ENCODE data around the gene STXBP4.

Gene STXBP4

DNA sequence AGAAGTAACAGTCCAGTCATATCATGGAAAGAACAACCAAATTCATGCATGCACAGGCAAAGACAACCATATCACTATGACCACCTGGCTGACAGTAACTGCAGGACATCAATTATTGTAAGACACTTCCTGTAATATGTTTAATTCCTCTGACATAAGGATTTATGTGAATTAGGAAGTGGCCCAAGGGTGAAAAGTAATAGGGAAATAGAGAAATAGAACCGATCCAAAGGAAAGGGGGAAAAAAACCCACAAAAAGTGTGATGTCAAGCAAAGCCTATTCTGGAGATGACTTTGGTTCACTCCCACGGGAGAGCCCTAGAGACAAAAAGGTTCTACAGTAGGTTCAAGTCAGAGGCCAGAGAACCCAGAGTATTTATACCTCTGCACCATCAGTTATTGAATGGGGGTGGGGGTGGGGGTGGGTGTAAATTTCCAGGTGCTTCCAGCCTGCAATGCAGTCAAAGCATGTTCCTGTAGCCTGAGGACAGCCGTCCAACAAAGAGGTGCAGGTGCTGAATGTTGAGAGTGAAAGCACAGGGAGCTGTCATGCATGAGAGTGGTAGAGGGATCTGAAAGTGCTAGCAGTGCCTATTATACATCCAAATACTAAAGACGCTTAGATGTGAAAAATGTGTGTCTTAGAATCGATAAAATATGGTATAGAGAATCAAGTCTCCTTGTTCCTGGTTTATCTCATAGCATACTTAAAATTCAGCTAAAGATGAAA is 200.6 kb downstream of the STXBP4 start:
- no peak overlapping the region for H3K9ac ChIP-seq (ENCODE audit: low read depth, low read length)
- no peaks in the 10 kb centered on the region for H3K4me1 ChIP-seq (ENCODE audit: insufficient read depth, low read length)
- no peaks in the 10 kb centered on the region for H3K36me3 ChIP-seq (ENCODE audit: insufficient read depth, low read length)
- no peaks in the 10 kb centered on the region for H3K9me3 ChIP-seq (ENCODE audit: control insufficient read depth, insufficient read depth, low read length)

DNA sequence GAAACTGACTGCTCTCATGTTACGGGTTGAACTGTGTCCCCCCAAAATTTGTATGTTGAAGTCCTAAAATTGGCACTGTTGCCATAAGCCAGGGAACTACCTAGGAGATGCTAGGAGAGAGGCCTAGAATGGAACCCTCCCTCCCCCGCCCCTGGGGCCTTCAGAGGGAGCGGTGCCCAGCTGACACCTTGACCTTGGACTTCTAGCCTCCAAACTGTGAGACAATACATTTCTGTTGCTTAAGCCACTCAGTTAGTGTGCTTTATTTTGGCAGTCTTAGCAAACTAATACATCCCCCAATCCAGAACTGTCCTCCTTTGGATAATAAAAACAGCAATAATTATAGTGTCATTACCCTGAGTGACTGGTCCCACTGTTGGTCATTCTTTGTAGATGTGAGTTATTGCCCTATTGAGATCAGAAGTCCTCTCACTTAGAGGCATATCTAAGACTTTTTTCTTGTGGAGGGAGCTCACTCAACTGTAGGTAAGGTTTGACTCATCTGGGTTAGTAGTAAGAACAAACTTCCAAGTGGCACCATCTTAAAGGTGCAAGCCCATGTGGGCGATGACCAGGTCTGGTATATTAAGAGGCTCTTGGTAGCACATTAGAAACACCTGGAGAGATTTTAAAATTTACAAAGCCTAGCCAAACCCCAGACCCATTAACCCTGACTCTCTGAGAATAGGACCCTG is 203.2 kb downstream of the STXBP4 start:
- H3K36me3 ChIP-seq (ENCODE audit: insufficient read depth, low read length), result no peaks in the 10 kb centered on the region
- no peaks in the 10 kb centered on the region for H3K4me1 ChIP-seq (ENCODE audit: insufficient read depth, low read length)
- no peak overlapping the region for H3K9ac ChIP-seq (ENCODE audit: low read depth, low read length)
- no peaks in the 10 kb centered on the region for H3K9me3 ChIP-seq (ENCODE audit: control insufficient read depth, insufficient read depth, low read length)

DNA sequence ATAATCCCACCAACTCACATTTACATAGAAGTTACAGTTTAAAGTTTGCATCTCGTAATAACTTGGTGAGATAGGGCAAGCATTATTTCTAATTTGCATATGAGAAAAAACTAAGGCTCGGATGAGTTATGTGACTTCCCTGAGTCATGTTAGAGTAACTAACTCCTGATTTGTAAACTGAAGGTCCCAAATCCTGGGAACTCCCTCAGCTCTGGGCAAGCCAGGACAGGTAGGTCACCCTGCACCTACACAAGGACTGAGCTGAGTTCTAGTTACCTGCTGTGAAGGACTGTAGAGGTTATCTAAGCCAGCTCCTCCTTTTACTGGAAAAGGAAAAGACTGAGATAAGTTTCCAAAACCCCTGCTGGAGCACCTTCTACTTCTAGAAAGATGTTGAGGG is 204.0 kb downstream of the STXBP4 start:
- no peaks in the 10 kb centered on the region for H3K36me3 ChIP-seq (ENCODE audit: insufficient read depth, low read length)
- no peaks in the 10 kb centered on the region for H3K9me3 ChIP-seq (ENCODE audit: control insufficient read depth, insufficient read depth, low read length)
- no peak overlapping the region for H3K9ac ChIP-seq (ENCODE audit: low read depth, low read length)
- H3K4me1 ChIP-seq (ENCODE audit: insufficient read depth, low read length), result no peaks in the 10 kb centered on the region

DNA sequence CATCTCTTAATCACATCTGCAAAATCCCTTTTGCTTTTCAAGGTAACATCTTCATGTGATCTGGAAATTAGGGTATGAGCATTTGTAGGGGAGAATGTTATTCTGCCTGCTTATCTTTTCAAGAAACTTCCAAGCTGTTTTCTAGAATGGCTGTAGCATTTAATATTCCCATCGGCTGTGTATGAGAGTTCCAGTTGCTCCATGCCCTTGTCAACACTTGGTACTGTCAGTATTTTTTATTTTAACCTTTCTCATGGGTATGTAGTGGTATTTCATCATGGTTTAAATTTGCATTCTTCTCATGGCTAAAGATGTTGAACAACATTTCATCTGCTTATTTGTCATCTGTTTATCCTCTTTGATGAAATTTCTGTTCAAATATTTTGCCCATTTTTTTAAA is 205.6 kb downstream of the STXBP4 start:
- no peak overlapping the region for H3K9ac ChIP-seq (ENCODE audit: low read depth, low read length)
- H3K9me3 ChIP-seq (ENCODE audit: control insufficient read depth, insufficient read depth, low read length), result no peaks in the 10 kb centered on the region
- no peaks in the 10 kb centered on the region for H3K4me1 ChIP-seq (ENCODE audit: insufficient read depth, low read length)
- no peaks in the 10 kb centered on the region for H3K36me3 ChIP-seq (ENCODE audit: insufficient read depth, low read length)

DNA sequence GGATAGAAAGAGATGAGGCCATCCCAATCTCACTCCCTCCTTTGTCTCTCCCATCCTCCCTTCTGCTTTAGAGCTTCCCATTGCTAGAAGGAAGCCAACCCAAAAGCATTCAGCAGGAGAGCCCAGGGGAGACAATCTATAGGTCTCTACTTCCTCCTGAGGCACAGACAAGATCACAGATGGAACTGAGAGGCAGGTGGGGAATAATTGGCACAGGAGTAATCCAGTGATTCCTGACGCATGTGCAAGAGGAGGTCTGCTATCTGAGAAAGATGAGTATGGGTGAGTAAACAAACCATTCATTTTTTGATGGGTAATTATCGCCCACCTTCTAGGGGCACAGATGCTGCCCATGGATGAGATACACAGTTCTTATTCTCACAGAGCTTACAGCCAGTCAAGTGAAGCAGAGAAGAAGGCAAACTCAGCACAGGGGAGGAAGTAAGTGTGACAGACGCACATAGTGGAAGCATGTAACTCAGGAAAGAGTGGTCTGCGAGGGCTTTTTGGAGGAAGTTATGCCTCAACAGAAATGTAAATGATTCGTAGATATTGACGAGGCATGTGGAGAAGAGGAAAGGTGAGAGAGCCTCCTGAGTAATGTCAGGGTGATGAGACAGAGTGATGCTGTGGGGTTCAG is 207.3 kb downstream of the STXBP4 start:
- Histone ChIP-seq H3K36me3 (ENCODE audit: insufficient read depth, low read length) (no peaks in the 10 kb centered on the region), H3K9ac (ENCODE audit: low read depth, low read length) (no peak overlapping the region), H3K4me1 (ENCODE audit: insufficient read depth, low read length) (no peaks in the 10 kb centered on the region), H3K9me3 (ENCODE audit: control insufficient read depth, insufficient read depth, low read length) (no peaks in the 10 kb centered on the region)

DNA sequence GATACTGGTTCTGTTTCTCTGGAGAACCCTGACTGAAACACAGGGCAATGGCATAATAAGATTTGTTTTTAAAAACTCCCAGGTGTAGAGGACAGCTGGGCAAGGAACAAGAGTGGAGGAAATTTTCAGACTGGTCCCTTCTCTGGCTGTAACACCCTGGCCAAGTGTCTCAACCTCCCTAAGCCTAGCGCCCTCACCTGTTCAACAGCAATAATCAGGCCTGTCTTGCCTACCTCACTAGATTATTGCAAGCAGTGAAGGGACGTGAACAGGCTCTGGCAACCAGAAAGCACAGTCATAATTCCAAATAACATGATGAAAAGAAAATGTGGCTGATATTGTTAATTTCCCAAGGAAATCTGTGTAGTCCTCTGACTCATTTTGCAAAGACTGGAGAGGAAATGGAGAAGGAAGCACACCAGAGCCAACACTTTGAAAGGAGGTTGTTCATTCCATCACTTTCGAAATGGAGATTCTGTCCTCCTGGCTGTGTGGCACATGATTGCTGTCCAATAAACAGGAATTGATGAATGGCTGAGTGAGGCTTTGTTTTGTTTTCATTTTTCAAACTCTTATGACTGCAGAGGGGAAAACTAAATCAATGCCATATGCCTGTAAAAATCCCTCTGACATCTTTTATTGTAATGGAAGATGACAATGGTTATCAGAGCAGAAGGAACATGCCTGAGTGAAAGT is 208.7 kb downstream of the STXBP4 start:
- Histone ChIP-seq H3K9me3 (ENCODE audit: control insufficient read depth, insufficient read depth, low read length) (no peaks in the 10 kb centered on the region), H3K36me3 (ENCODE audit: insufficient read depth, low read length) (no peaks in the 10 kb centered on the region), H3K9ac (ENCODE audit: low read depth, low read length) (no peak overlapping the region), H3K4me1 (ENCODE audit: insufficient read depth, low read length) (no peaks in the 10 kb centered on the region)

DNA sequence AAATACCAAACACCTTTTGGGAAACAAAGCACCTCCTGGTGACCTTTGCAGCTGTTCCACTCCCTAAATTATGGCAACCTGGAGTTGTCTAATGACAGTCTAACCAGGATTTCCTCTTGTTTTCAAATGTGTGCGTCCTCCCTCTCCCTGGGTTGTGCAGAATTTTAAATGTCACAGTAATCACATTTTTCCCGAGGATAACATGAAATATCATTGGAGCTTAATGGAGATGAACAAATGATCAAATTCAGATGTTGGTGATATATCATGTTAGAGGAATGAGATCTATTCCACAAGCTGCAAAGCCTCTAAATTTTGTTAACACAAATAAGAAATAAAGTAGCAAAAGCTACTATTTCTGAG is 209.3 kb downstream of the STXBP4 start:
- H3K9ac ChIP-seq (ENCODE audit: low read depth, low read length), result no peak overlapping the region
- no peaks in the 10 kb centered on the region for H3K9me3 ChIP-seq (ENCODE audit: control insufficient read depth, insufficient read depth, low read length)
- H3K36me3 ChIP-seq (ENCODE audit: insufficient read depth, low read length), result no peaks in the 10 kb centered on the region
- H3K4me1 ChIP-seq (ENCODE audit: insufficient read depth, low read length), result no peaks in the 10 kb centered on the region

DNA sequence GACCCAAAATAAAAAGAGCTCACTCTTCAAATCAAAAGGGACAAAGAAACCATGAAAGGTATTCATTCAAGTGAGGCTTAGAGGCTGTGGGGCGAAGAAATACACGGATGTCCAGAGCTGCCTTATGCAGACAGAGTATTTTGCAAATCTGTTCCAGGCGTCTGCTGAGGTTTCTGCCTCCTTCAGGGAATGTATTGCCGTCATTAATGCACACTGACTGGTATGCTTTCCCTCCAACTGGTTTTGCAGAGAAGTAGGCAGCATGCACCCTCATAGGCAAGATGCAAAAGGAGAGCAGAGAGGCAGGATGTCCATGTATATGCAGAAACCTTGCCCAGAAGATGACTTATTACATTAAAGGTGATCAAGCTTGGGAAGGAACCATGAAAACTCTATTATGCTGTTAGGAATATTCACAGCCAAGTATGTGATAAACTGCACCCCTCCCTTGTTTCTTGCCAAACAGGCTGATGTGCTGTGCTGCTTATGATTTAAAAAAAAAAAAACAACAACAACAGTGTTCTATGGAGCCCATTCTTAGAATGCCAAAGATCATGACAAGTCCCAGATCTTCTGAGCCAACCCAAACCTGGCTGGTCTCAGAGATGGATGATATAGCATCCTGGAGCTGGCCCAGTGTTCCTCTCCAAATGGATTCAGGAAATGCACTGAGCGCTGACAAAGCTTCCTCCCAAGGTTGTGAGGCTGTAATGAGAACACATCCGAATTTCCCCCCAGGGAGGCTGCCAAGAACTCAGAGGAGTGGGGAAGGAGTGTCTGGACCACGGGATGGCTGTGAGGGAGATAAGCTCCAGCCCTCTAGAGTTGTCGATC is 218.6 kb downstream of the STXBP4 start:
- H3K9me3 ChIP-seq (ENCODE audit: control insufficient read depth, insufficient read depth, low read length), result no peaks in the 10 kb centered on the region
- no peaks in the 10 kb centered on the region for H3K36me3 ChIP-seq (ENCODE audit: insufficient read depth, low read length)
- H3K4me1 ChIP-seq (ENCODE audit: insufficient read depth, low read length), result no peaks in the 10 kb centered on the region
- H3K9ac ChIP-seq (ENCODE audit: low read depth, low read length), result no peak overlapping the region

DNA sequence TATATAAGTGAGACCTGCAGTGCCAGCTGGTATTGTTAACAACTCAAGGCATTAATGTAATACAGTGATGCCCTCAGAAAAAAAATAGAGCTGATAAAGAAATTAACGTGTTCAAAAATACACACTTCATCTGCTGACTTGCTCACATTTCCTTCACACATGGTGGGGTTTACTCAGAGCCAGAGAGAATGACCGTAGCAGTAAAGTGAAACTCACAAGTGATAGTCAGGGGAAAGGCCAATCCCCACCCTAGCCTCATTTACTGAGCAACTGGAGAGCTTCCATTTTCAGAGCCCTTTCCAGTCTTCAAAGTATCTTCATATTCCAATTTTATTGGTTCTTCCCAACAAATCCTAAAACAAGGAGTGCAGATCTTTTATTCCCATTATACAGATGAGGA is 222.2 kb downstream of the STXBP4 start:
- Histone ChIP-seq H3K4me1 (ENCODE audit: insufficient read depth, low read length) (no peaks in the 10 kb centered on the region), H3K9me3 (ENCODE audit: control insufficient read depth, insufficient read depth, low read length) (no peaks in the 10 kb centered on the region), H3K9ac (ENCODE audit: low read depth, low read length) (no peak overlapping the region), H3K36me3 (ENCODE audit: insufficient read depth, low read length) (no peaks in the 10 kb centered on the region)

DNA sequence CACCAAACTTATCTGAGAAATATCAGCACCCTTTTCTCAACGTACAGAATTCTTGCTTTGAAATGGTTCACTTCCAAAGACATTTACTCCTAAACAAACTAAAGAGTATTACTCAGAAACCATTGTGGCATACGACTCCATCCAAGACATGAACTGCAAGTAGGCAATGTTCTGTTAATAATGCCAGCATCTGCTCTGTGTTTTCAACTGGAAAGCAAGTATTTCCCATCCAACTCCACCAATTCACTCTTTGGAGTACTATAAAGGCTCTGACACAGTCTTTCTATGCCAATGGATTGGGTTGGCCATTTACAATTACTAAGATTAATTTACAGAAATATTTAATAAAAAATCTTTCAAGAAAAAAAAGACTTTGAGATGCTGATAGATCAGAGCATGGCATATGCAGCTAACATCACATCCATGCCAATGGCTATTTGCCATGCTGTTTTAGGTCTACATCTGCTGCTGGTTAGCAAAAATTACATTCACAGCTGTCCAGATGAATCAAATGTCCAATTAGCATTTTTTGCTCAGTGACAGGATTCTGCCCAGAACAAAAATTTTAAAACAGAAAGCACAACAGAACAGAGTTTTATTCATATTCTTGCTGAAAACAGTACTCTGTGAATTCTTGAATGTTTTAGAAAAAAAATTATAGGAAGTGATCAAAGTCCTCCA is 230.3 kb downstream of the STXBP4 start:
- Histone ChIP-seq H3K36me3 (ENCODE audit: insufficient read depth, low read length) (no peaks in the 10 kb centered on the region), H3K9ac (ENCODE audit: low read depth, low read length) (no peak overlapping the region), H3K9me3 (ENCODE audit: control insufficient read depth, insufficient read depth, low read length) (no peaks in the 10 kb centered on the region), H3K4me1 (ENCODE audit: insufficient read depth, low read length) (no peaks in the 10 kb centered on the region; the same call in 1 of the 2 replicates)

DNA sequence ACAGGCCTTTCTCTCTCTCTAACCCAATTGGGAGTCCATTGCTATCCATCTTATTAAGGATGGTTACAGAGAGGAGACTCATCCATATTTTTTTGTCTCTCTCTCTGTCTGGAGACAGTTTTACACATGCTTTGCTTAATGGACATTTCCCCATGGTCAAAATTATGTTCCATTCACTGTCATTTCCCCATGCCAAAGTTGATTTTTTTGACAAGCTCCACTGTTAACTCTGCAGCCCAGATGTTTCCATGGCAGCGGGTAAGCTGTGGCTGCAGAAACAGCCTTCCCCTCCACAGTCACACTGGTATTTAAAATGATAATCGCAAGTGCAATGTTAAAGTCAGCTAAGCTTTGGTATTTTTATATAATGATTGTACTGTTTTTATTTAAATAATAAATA is 232.3 kb downstream of the STXBP4 start:
- H3K9ac ChIP-seq (ENCODE audit: low read depth, low read length), result no peak overlapping the region
- H3K9me3 ChIP-seq (ENCODE audit: control insufficient read depth, insufficient read depth, low read length), result no peaks in the 10 kb centered on the region
- no peaks in the 10 kb centered on the region for H3K36me3 ChIP-seq (ENCODE audit: insufficient read depth, low read length)
- H3K4me1 ChIP-seq (ENCODE audit: insufficient read depth, low read length), result no peaks in the 10 kb centered on the region; the same call in 1 of the 2 replicates

DNA sequence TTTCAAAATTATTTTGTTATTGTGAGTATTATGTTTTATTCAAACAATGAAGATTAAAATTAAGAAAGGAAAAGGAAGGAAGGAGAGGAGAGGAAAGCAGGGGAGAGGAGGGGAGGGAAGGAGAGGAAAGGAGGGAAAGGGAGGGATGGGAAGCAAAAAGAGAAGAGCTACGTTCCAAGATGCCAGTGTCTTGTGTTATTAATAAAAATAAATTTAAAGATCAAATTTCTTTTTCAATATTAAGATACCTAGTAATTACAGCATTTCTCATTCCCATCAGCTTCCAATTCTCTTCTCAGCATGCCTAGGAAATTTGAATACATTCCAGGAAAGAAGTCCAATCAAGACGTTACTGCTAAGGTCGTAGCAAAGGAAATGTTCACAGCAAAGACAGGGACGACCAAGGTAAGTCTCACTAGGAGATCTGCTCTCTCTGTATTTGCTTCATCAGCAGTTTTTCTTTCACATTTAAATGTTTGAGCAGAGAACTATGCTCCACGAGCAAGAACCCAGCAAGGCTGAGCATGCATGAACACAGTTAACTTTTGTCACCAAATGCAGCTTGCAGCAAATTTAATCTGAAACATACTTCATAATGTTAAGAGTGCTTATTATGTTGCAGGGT is 232.9 kb downstream of the STXBP4 start:
- no peaks in the 10 kb centered on the region; the same call in 1 of the 2 replicates for H3K4me1 ChIP-seq (ENCODE audit: insufficient read depth, low read length)
- H3K9me3 ChIP-seq (ENCODE audit: control insufficient read depth, insufficient read depth, low read length), result no peaks in the 10 kb centered on the region
- no peaks in the 10 kb centered on the region for H3K36me3 ChIP-seq (ENCODE audit: insufficient read depth, low read length)
- H3K9ac ChIP-seq (ENCODE audit: low read depth, low read length), result no peak overlapping the region

DNA sequence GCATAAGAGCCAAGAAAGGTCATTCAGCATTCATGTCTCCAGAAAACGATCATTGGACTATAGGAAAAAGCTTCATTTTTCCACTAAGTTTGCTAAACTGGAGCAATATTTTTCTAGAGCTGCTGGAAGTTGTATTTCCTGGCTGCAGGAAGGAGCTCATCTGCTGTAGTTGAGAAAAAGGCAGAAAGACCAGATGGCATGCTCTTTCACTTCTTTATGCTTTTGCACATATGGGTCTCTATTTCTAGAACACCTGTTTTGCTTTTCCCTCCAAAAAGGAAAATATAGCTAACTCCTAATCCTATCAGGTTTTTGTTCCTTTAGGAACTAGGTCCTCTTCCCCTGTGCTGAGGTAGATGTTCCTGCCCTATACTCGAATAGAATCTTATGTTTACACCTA is 234.3 kb downstream of the STXBP4 start:
- Histone ChIP-seq H3K9ac (ENCODE audit: low read depth, low read length) (no peak overlapping the region), H3K4me1 (ENCODE audit: insufficient read depth, low read length) (no peaks in the 10 kb centered on the region; the same call in 1 of the 2 replicates), H3K9me3 (ENCODE audit: control insufficient read depth, insufficient read depth, low read length) (no peaks in the 10 kb centered on the region), H3K36me3 (ENCODE audit: insufficient read depth, low read length) (no peaks in the 10 kb centered on the region)
